H1 (cell line): ENCODE data around the gene DRG1. TPM values are rescaled to one million over a fixed set of nuclear protein-coding genes. Genes with fewer than 3 reads are reported as not detected.

ENCODE experiments used
- ASH2L ChIP-seq: fragments of 200-600, 300-600 bp; sonication (generic); IDR thresholded peaks from one replicate; pipeline ENCODE4 v1.7.1; 2017; ENCODE audit warnings: low read length
- BACH1 ChIP-seq: IDR thresholded peaks from 2 replicates; pipeline ENCODE4 v1.6.1; 2012; ENCODE audit warnings: low read length, improper control_type of control experiment
- JUND ChIP-seq: IDR thresholded peaks from 2 replicates; pipeline ENCODE4 v1.6.1; 2011; ENCODE audit warnings: mild to moderate bottlenecking, improper control_type of control experiment, low read length
- KDM1A ChIP-seq: fragments of 200-600, 300-600 bp; sonication (generic); IDR thresholded peaks from 2 replicates; pipeline ENCODE4 v1.7.1; 2016; ENCODE audit warnings: mild to moderate bottlenecking, low read length, borderline replicate concordance
- SP1 ChIP-seq: IDR thresholded peaks from 2 replicates; pipeline ENCODE4 v1.6.1; 2011; ENCODE audit warnings: low read depth, low read length
- polyA plus RNA-seq, 7 experiments: library from polyadenylated mRNA; depleted of rRNA in 3 of 7; stranded (reverse) in 5 of 7; unstranded in 2 of 7; fragments of >200 nt in 5 of 7; fragments of 200-250 nt in 2 of 7; gene quantifications; 1 replicate in 5 of 7; 2 replicates in 1 of 7; 4 replicates in 1 of 7; pipeline versions ENCODE4 v1.2.1 to v1.2.3, GENCODE V29; 2011 to 2013; ENCODE audit warnings: missing spikeins in 2 of 7, mixed read lengths in 2 of 7
- total RNA-seq: library from RNA; stranded (reverse); fragmentation: NEBNext Ultra II Directional; extraction: Animal tissue kit (Norgen Biotek cat#: 25700); gene quantifications from 2 replicates; pipeline ENCODE4 v1.2.1, GENCODE V29; 2021
- TF ChIP-seq, protein P1 (sequence below): fragments of 300-600 bp; sonication (generic); IDR thresholded peaks from 2 replicates; pipeline ENCODE4 v1.7.1; 2012; ENCODE audit warnings: low read length, moderate library complexity, mild to moderate bottlenecking, inconsistent platforms; ENCODE audit not compliant: insufficient replicate concordance

DRG1 gene
- total and polyA plus RNA-seq, 2 of the 8 experiments (the other 6 are each of a cell fraction or from before 2014, with no cell fraction given): 45.3 to 81.9 TPM

DNA sequence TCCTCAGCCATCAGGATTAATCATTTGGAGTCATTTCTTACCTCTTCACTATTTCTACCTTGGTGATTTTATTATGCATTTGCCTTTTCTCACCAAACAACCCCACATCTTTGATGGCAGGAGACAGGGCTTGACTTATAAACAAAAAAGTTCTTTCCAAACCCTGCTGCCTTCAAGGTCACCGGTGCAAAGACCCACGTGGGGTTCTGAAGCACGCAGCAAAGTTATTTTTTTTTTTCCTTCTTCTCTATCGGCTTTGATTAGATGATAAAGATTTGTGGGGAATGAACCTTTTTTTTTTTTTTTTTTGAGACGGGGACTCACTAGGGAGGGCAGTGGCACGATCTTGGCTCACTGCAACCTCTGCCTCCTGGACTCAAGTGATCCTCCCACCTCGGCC lies 44.1 kb downstream of the DRG1 start (continued):
- TF ChIP-seq, protein P1, sequence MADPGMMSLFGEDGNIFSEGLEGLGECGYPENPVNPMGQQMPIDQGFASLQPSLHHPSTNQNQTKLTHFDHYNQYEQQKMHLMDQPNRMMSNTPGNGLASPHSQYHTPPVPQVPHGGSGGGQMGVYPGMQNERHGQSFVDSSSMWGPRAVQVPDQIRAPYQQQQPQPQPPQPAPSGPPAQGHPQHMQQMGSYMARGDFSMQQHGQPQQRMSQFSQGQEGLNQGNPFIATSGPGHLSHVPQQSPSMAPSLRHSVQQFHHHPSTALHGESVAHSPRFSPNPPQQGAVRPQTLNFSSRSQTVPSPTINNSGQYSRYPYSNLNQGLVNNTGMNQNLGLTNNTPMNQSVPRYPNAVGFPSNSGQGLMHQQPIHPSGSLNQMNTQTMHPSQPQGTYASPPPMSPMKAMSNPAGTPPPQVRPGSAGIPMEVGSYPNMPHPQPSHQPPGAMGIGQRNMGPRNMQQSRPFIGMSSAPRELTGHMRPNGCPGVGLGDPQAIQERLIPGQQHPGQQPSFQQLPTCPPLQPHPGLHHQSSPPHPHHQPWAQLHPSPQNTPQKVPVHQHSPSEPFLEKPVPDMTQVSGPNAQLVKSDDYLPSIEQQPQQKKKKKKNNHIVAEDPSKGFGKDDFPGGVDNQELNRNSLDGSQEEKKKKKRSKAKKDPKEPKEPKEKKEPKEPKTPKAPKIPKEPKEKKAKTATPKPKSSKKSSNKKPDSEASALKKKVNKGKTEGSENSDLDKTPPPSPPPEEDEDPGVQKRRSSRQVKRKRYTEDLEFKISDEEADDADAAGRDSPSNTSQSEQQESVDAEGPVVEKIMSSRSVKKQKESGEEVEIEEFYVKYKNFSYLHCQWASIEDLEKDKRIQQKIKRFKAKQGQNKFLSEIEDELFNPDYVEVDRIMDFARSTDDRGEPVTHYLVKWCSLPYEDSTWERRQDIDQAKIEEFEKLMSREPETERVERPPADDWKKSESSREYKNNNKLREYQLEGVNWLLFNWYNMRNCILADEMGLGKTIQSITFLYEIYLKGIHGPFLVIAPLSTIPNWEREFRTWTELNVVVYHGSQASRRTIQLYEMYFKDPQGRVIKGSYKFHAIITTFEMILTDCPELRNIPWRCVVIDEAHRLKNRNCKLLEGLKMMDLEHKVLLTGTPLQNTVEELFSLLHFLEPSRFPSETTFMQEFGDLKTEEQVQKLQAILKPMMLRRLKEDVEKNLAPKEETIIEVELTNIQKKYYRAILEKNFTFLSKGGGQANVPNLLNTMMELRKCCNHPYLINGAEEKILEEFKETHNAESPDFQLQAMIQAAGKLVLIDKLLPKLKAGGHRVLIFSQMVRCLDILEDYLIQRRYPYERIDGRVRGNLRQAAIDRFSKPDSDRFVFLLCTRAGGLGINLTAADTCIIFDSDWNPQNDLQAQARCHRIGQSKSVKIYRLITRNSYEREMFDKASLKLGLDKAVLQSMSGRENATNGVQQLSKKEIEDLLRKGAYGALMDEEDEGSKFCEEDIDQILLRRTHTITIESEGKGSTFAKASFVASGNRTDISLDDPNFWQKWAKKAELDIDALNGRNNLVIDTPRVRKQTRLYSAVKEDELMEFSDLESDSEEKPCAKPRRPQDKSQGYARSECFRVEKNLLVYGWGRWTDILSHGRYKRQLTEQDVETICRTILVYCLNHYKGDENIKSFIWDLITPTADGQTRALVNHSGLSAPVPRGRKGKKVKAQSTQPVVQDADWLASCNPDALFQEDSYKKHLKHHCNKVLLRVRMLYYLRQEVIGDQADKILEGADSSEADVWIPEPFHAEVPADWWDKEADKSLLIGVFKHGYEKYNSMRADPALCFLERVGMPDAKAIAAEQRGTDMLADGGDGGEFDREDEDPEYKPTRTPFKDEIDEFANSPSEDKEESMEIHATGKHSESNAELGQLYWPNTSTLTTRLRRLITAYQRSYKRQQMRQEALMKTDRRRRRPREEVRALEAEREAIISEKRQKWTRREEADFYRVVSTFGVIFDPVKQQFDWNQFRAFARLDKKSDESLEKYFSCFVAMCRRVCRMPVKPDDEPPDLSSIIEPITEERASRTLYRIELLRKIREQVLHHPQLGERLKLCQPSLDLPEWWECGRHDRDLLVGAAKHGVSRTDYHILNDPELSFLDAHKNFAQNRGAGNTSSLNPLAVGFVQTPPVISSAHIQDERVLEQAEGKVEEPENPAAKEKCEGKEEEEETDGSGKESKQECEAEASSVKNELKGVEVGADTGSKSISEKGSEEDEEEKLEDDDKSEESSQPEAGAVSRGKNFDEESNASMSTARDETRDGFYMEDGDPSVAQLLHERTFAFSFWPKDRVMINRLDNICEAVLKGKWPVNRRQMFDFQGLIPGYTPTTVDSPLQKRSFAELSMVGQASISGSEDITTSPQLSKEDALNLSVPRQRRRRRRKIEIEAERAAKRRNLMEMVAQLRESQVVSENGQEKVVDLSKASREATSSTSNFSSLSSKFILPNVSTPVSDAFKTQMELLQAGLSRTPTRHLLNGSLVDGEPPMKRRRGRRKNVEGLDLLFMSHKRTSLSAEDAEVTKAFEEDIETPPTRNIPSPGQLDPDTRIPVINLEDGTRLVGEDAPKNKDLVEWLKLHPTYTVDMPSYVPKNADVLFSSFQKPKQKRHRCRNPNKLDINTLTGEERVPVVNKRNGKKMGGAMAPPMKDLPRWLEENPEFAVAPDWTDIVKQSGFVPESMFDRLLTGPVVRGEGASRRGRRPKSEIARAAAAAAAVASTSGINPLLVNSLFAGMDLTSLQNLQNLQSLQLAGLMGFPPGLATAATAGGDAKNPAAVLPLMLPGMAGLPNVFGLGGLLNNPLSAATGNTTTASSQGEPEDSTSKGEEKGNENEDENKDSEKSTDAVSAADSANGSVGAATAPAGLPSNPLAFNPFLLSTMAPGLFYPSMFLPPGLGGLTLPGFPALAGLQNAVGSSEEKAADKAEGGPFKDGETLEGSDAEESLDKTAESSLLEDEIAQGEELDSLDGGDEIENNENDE: no peak
- no peak for TF ChIP-seq JUND
- no peak for TF ChIP-seq SP1
- no peak for TF ChIP-seq KDM1A
- no peak for TF ChIP-seq ASH2L
- no peak for TF ChIP-seq BACH1
- TF ChIP-seq, all 59 proteins: peak for 0
